K562 (cell line): ENCODE results near the gene TEAD3. TPM values are rescaled to one million over a fixed set of nuclear protein-coding genes. Genes with fewer than 3 reads are reported as not detected.

ENCODE experiments used
- ARID3B ChIP-seq: fragments of 250-450 bp; sonication (Bioruptor Pico); IDR thresholded peaks from 2 replicates; pipeline ENCODE4 v1.4.0; 2020; ENCODE audit warnings: borderline replicate concordance
- CC2D1A ChIP-seq: fragments of 450-650 bp; IDR thresholded peaks from 2 replicates; pipeline ENCODE4 v1.6.1; 2017; ENCODE audit warnings: mild to moderate bottlenecking
- ERF ChIP-seq: fragments of 450-650 bp; formaldehyde crosslinking; IDR thresholded peaks from 2 replicates; pipeline ENCODE4 v1.4.0; 2020; ENCODE audit warnings: mild to moderate bottlenecking, mixed read lengths
- FOXP1 ChIP-seq: sonication (generic); formaldehyde crosslinking; IDR thresholded peaks from 2 replicates; pipeline ENCODE4 v1.8.0; 2022; ENCODE audit warnings: mild to moderate bottlenecking, missing genetic modification reagents
- HNRNPLL ChIP-seq: fragments of 200-400 bp; formaldehyde crosslinking; IDR thresholded peaks from 2 replicates; pipeline ENCODE4 v1.6.1; 2017; ENCODE audit warnings: low read length, low read depth, mild to moderate bottlenecking; ENCODE audit not compliant: poor library complexity, severe bottlenecking
- MBD2 ChIP-seq: sonication (generic); IDR thresholded peaks from 2 replicates; pipeline ENCODE4 v1.6.1; 2016; ENCODE audit warnings: low read depth, borderline replicate concordance
- MTA3 ChIP-seq: fragments of 450-650 bp; formaldehyde crosslinking; IDR thresholded peaks from 2 replicates; pipeline ENCODE4 v1.6.1; 2017; ENCODE audit warnings: mild to moderate bottlenecking, borderline replicate concordance
- SREBF2 ChIP-seq: sonication (generic); formaldehyde crosslinking; IDR thresholded peaks from 2 replicates; pipeline ENCODE4 v1.4.0; 2020; ENCODE audit warnings: mild to moderate bottlenecking, missing genetic modification reagents
- TARDBP ChIP-seq: fragments of 450-650 bp; IDR thresholded peaks from 2 replicates; pipeline ENCODE4 v1.6.1; 2016
- XRCC5 ChIP-seq: fragments of 200-400 bp; formaldehyde crosslinking; IDR thresholded peaks from 2 replicates; pipeline ENCODE4 v1.6.1; 2017; ENCODE audit warnings: low read depth, mild to moderate bottlenecking, low read length
- ZNF512 ChIP-seq: IDR thresholded peaks from 2 replicates; pipeline ENCODE4 v1.6.1; 2016; ENCODE audit warnings: missing genetic modification characterization, missing compliant biosample characterization
- ZNF57 ChIP-seq: fragments of 450-650 bp; formaldehyde crosslinking; IDR thresholded peaks from 2 replicates; pipeline ENCODE4 v1.4.0; 2020; ENCODE audit warnings: mild to moderate bottlenecking, moderate library complexity
- ZNF655 ChIP-seq: fragments of 250-450 bp; sonication (Bioruptor Pico); IDR thresholded peaks from 2 replicates; pipeline ENCODE4 v1.5.0; 2021
- ZNF778 ChIP-seq: fragments of 450-650 bp; formaldehyde crosslinking; IDR thresholded peaks from 2 replicates; pipeline ENCODE4 v1.4.0; 2020; ENCODE audit warnings: mild to moderate bottlenecking, moderate library complexity
- polyA plus RNA-seq, 8 experiments: library from polyadenylated mRNA; depleted of rRNA in 4 of 8; stranded (reverse) in 5 of 8; unstranded in 3 of 8; fragments of >200 nt; fragmentation: Nextera tagmentation in 2 of 8; fragmentation: Illumina TruSeq in 1 of 8; extraction: Ambion mirVana in 2 of 8; extraction: Trizol in 1 of 8; gene quantifications; 2 replicates each; pipeline versions ENCODE4 v1.2.1 to v1.2.3, GENCODE V29; 2011 to 2014; ENCODE audit warnings: inconsistent platforms in 1 of 8, missing spikeins in 1 of 8
- total RNA-seq, 7 experiments: library from RNA; depleted of rRNA in 6 of 7; stranded (reverse); fragments of >200 nt in 6 of 7; fragmentation: Illumina TruSeq in 2 of 7; extraction: Trizol in 2 of 7; gene quantifications; 2 replicates each; pipeline versions ENCODE4 v1.2.1 to v1.2.3, GENCODE V29; 2011 to 2021; ENCODE audit warnings: low replicate concordance in 1 of 7
- TF ChIP-seq, protein P1 (sequence below): fragments of 450-650 bp; formaldehyde crosslinking; IDR thresholded peaks from 2 replicates; pipeline ENCODE4 v1.4.0; 2020; ENCODE audit warnings: mild to moderate bottlenecking, moderate library complexity
- TF ChIP-seq, protein P2 (sequence below), 3 experiments: fragments of 200-800 bp in 1 of 3; sonication (Bioruptor generic) in 1 of 3; sonication (generic) in 1 of 3; formaldehyde crosslinking in 1 of 3; IDR thresholded peaks; 2 replicates each; pipeline versions ENCODE4 v1.6.1 to v1.8.0; 2016 to 2022; ENCODE audit warnings: mild to moderate bottlenecking in 2 of 3, missing compliant biosample characterization in 2 of 3, missing genetic modification characterization in 2 of 3, missing genetic modification reagents in 1 of 3
- TF ChIP-seq, protein P3 (sequence below): sonication (generic); formaldehyde crosslinking; IDR thresholded peaks from 2 replicates; pipeline ENCODE4 v1.8.1; 2023; ENCODE audit warnings: mild to moderate bottlenecking, missing genetic modification reagents
- TF ChIP-seq, protein P4 (sequence below): fragments of 250-450 bp; sonication (Bioruptor Pico); IDR thresholded peaks from 2 replicates; pipeline ENCODE4 v1.8.0; 2021; ENCODE audit warnings: moderate library complexity, mild to moderate bottlenecking, inconsistent platforms

Gene TEAD3
- total and polyA plus RNA-seq, 9 of the 15 experiments (the other 6 are each of a cell fraction or from before 2014, with no cell fraction given): 0.63 to 13.2 (median 3.3) TPM

GRCh38 chr6:35496036-35496840, 641 bp downstream of the TEAD3 start (continued):
- TF ChIP-seq, protein P1, sequence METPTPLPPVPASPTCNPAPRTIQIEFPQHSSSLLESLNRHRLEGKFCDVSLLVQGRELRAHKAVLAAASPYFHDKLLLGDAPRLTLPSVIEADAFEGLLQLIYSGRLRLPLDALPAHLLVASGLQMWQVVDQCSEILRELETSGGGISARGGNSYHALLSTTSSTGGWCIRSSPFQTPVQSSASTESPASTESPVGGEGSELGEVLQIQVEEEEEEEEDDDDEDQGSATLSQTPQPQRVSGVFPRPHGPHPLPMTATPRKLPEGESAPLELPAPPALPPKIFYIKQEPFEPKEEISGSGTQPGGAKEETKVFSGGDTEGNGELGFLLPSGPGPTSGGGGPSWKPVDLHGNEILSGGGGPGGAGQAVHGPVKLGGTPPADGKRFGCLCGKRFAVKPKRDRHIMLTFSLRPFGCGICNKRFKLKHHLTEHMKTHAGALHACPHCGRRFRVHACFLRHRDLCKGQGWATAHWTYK (CRISPR knock-in tag): no peak
- TF ChIP-seq ZNF655 (CRISPR knock-in tag): no peak
- TF ChIP-seq XRCC5: 0 out of 2 replicates have a peak, but pooled peaks have one; percentile 26
- no peak for TF ChIP-seq TARDBP
- no peak for TF ChIP-seq SREBF2 (CRISPR knock-in tag)
- peak; percentile 49 for TF ChIP-seq MTA3
- 0 out of 2 replicates have a peak, but pooled peaks have one; percentile 19 for TF ChIP-seq FOXP1 (CRISPR knock-in tag)
- TF ChIP-seq ZNF57 (CRISPR knock-in tag): no peak
- TF ChIP-seq CC2D1A: no peak
- TF ChIP-seq, protein P2, sequence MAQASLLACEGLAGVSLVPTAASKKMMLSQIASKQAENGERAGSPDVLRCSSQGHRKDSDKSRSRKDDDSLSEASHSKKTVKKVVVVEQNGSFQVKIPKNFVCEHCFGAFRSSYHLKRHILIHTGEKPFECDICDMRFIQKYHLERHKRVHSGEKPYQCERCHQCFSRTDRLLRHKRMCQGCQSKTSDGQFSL (CRISPR knock-in tag; IDR thresholded peaks at IDR 0.05): no peak; the same call in 1 of the 2 replicates
- TF ChIP-seq, protein P2 (tag; IDR thresholded peaks at IDR 0.05): peak in 1 of 2 experiments; percentile 60; a peak in 2 of 4 replicates
- no peak for TF ChIP-seq ERF (CRISPR knock-in tag)
- no peak for TF ChIP-seq MBD2
- no peak for TF ChIP-seq ARID3B (CRISPR knock-in tag)
- TF ChIP-seq, protein P3, sequence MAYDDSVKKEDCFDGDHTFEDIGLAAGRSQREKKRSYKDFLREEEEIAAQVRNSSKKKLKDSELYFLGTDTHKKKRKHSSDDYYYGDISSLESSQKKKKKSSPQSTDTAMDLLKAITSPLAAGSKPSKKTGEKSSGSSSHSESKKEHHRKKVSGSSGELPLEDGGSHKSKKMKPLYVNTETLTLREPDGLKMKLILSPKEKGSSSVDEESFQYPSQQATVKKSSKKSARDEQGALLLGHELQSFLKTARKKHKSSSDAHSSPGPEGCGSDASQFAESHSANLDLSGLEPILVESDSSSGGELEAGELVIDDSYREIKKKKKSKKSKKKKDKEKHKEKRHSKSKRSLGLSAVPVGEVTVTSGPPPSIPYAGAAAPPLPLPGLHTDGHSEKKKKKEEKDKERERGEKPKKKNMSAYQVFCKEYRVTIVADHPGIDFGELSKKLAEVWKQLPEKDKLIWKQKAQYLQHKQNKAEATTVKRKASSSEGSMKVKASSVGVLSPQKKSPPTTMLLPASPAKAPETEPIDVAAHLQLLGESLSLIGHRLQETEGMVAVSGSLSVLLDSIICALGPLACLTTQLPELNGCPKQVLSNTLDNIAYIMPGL: no peak
- TF ChIP-seq HNRNPLL: peak; percentile 32
- TF ChIP-seq ZNF778 (CRISPR knock-in tag): no peak
- TF ChIP-seq, protein P4, sequence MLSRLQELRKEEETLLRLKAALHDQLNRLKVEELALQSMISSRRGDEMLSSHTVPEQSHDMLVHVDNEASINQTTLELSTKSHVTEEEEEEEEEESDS (CRISPR knock-in tag): no peak
- no peak for TF ChIP-seq ZNF512
